ENCODE results near the gene ADAMTS12.

Gene ADAMTS12

GRCh38 chr5:33608344-33609041, 283.3 kb downstream of the ADAMTS12 start:
- no peak for ATAC-seq (ENCODE audit: low read depth)
- Histone ChIP-seq H3K27ac (ENCODE audit: poor library complexity, severe bottlenecking) (no peak overlapping the region), H3K36me3 (ENCODE audit: low read depth) (no peaks in the 10 kb centered on the region), H3K4me1 (ENCODE audit: insufficient read depth, poor library complexity, severe bottlenecking) (no peaks in the 10 kb centered on the region), H3K9me3 (ENCODE audit: severe bottlenecking) (no peaks in the 10 kb centered on the region), H3K4me3 (ENCODE audit: severe bottlenecking) (no peak overlapping the region), H3K27me3 (ENCODE audit: insufficient read depth, poor library complexity, severe bottlenecking) (peaks cover 16% of the 10 kb centered on the region)
- DNase-seq (ENCODE audit: low spot score) = no peak
- TF ChIP-seq, protein P1, sequence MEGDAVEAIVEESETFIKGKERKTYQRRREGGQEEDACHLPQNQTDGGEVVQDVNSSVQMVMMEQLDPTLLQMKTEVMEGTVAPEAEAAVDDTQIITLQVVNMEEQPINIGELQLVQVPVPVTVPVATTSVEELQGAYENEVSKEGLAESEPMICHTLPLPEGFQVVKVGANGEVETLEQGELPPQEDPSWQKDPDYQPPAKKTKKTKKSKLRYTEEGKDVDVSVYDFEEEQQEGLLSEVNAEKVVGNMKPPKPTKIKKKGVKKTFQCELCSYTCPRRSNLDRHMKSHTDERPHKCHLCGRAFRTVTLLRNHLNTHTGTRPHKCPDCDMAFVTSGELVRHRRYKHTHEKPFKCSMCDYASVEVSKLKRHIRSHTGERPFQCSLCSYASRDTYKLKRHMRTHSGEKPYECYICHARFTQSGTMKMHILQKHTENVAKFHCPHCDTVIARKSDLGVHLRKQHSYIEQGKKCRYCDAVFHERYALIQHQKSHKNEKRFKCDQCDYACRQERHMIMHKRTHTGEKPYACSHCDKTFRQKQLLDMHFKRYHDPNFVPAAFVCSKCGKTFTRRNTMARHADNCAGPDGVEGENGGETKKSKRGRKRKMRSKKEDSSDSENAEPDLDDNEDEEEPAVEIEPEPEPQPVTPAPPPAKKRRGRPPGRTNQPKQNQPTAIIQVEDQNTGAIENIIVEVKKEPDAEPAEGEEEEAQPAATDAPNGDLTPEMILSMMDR (IDR thresholded peaks at IDR 0.05; ENCODE audit: poor library complexity, severe bottlenecking) = no peak

DNA sequence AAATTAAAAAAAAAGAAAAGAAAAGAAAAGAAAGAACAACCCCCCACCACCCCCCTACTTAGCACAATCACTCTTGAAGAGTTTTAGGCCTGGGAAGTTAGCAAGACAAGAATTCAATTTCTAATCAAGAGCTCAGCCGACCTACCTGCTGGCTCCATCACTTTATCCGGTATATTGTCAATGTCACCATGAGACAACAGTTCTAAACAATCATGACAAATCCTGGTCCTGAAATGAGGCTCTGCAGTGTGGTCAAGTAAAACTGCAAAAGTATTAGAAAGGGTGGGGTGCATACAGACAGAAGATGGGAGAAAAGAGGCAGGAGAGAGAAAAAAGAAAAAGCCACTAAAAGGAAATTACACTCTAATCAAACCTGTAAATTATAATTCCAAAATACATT, 287.3 kb downstream of the ADAMTS12 start:
- TF ChIP-seq, protein P1 (IDR thresholded peaks at IDR 0.05; ENCODE audit: poor library complexity, severe bottlenecking) = no peak
- no peak overlapping the region for H3K27ac ChIP-seq (ENCODE audit: poor library complexity, severe bottlenecking)
- no peaks in the 10 kb centered on the region for H3K4me1 ChIP-seq (ENCODE audit: insufficient read depth, poor library complexity, severe bottlenecking)
- H3K9me3 ChIP-seq (ENCODE audit: severe bottlenecking) = no peaks in the 10 kb centered on the region
- no peak for DNase-seq (ENCODE audit: low spot score)
- H3K27me3 ChIP-seq (ENCODE audit: insufficient read depth, poor library complexity, severe bottlenecking) = peaks cover 14% of the 10 kb centered on the region
- no peak for ATAC-seq (ENCODE audit: low read depth)
- no peak overlapping the region for H3K4me3 ChIP-seq (ENCODE audit: severe bottlenecking)
- no peaks in the 10 kb centered on the region for H3K36me3 ChIP-seq (ENCODE audit: low read depth)

DNA sequence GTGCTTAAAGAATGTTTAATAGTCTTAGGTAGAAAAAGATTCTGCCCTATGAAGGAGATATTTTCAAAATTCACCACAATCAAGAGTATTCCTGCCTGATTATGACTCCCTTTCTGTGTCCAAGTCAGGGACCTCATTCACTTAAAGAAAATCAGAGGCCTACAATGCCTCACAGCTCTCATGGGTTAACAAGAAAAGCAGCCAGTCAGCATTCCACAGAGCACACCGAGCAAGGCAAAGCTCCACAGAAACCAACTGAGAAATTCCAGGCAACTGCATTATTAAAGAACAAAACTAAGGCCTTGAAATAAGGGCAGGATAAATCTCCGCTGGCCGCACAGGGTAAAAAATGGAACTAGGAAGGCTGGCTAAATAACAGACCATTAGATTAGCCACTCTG, 289.9 kb downstream of the ADAMTS12 start:
- Histone ChIP-seq H3K4me1 (ENCODE audit: insufficient read depth, poor library complexity, severe bottlenecking) (no peaks in the 10 kb centered on the region), H3K27ac (ENCODE audit: poor library complexity, severe bottlenecking) (no peak overlapping the region), H3K9me3 (ENCODE audit: severe bottlenecking) (no peaks in the 10 kb centered on the region), H3K36me3 (ENCODE audit: low read depth) (no peaks in the 10 kb centered on the region), H3K27me3 (ENCODE audit: insufficient read depth, poor library complexity, severe bottlenecking) (peaks cover 13% of the 10 kb centered on the region), H3K4me3 (ENCODE audit: severe bottlenecking) (no peak overlapping the region)
- ATAC-seq (ENCODE audit: low read depth) = no peak
- no peak for DNase-seq (ENCODE audit: low spot score)
- TF ChIP-seq, protein P1 (IDR thresholded peaks at IDR 0.05; ENCODE audit: poor library complexity, severe bottlenecking) = no peak

- ATAC-seq (ENCODE audit: low read depth) (no peak), DNase-seq (ENCODE audit: low spot score) (no peak)
- H3K27ac ChIP-seq (ENCODE audit: poor library complexity, severe bottlenecking) = no peak overlapping the region
- no peaks in the 10 kb centered on the region for H3K36me3 ChIP-seq (ENCODE audit: low read depth)
- no peaks in the 10 kb centered on the region for H3K4me1 ChIP-seq (ENCODE audit: insufficient read depth, poor library complexity, severe bottlenecking)
- H3K27me3 ChIP-seq (ENCODE audit: insufficient read depth, poor library complexity, severe bottlenecking) = peaks cover 6% of the 10 kb centered on the region
- H3K9me3 ChIP-seq (ENCODE audit: severe bottlenecking) = no peaks in the 10 kb centered on the region
- H3K4me3 ChIP-seq (ENCODE audit: severe bottlenecking) = no peak overlapping the region
- TF ChIP-seq, protein P1 (IDR thresholded peaks at IDR 0.05; ENCODE audit: poor library complexity, severe bottlenecking) = no peak
Measured at GRCh38 chr5:33595303-33595702, 296.5 kb downstream of the ADAMTS12 start.

- H3K4me1 ChIP-seq (ENCODE audit: insufficient read depth, poor library complexity, severe bottlenecking) = no peaks in the 10 kb centered on the region
- H3K9me3 ChIP-seq (ENCODE audit: severe bottlenecking) = no peaks in the 10 kb centered on the region
- H3K36me3 ChIP-seq (ENCODE audit: low read depth) = no peaks in the 10 kb centered on the region
- no peak for DNase-seq (ENCODE audit: low spot score)
- no peak overlapping the region for H3K4me3 ChIP-seq (ENCODE audit: severe bottlenecking)
- ATAC-seq (ENCODE audit: low read depth) = no peak
- no peak overlapping the region for H3K27ac ChIP-seq (ENCODE audit: poor library complexity, severe bottlenecking)
- TF ChIP-seq, protein P1 (IDR thresholded peaks at IDR 0.05; ENCODE audit: poor library complexity, severe bottlenecking) = no peak
- H3K27me3 ChIP-seq (ENCODE audit: insufficient read depth, poor library complexity, severe bottlenecking) = peaks cover 6% of the 10 kb centered on the region
Measured at GRCh38 chr5:33594006-33594405, 297.8 kb downstream of the ADAMTS12 start.

Data from RWPE2 (cell line).